ENCODE data around the gene GALNT5.
"Not testable (repeated sequence)": the region's sequence is repeated elsewhere in the genome, so short reads cannot be mapped to it uniquely, and the experiment has no call there.

Gene GALNT5

DNA sequence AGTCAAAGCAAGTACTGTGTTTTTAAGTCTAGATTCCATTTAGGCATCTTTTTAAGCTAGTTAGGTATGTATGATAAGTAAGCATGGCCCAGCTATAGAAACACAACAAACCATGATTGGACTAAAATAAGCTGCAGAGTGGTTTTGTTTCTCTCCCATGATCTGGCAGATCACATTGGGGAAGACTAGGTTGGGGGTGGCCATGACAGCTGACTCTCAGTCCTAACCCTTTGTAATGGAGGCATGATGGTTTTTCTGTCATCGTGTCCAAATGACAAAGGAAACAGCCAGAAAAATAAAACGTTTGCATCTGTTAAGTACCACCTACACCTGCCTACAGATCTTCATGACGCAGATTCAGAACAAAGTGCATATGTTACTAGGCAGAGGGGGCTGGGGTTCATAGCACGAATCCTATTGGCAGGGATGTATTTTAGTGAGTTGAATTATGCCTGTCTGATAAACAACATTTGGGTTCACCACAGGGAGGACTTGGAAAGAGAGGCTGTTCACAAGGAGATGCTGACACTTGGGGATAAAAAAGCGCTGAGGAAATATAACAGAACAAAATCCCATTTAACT, 33.8 kb upstream of the GALNT5 start:
- no peak overlapping the region for H3K4me3 ChIP-seq (ENCODE audit: low read length)
- TF ChIP-seq, protein P1, sequence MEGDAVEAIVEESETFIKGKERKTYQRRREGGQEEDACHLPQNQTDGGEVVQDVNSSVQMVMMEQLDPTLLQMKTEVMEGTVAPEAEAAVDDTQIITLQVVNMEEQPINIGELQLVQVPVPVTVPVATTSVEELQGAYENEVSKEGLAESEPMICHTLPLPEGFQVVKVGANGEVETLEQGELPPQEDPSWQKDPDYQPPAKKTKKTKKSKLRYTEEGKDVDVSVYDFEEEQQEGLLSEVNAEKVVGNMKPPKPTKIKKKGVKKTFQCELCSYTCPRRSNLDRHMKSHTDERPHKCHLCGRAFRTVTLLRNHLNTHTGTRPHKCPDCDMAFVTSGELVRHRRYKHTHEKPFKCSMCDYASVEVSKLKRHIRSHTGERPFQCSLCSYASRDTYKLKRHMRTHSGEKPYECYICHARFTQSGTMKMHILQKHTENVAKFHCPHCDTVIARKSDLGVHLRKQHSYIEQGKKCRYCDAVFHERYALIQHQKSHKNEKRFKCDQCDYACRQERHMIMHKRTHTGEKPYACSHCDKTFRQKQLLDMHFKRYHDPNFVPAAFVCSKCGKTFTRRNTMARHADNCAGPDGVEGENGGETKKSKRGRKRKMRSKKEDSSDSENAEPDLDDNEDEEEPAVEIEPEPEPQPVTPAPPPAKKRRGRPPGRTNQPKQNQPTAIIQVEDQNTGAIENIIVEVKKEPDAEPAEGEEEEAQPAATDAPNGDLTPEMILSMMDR (conservative IDR thresholded peaks at IDR 0.05; ENCODE audit: low read length), result no peak
- DNase-seq (ENCODE audit: low read depth), result no peak

DNA sequence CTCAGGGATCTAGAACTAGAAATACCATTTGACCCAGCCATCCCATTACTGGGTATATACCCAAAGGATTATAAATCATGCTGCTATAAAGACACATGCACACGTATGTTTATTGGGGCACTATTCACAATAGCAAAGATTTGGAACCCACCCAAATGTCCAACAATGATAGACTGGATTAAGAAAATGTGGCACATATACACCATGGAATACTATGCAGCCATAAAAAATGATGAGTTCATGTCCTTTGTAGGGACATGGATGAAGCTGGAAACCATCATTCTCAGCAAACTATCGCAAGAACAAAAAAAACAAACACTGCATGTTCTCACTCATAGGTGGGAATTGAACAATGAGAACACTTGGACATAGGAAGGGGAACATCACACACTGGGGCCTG, 33.1 kb upstream of the GALNT5 start:
- DNase-seq (ENCODE audit: low read depth); H3K4me3 ChIP-seq (ENCODE audit: low read length): not testable (repeated sequence)

DNA sequence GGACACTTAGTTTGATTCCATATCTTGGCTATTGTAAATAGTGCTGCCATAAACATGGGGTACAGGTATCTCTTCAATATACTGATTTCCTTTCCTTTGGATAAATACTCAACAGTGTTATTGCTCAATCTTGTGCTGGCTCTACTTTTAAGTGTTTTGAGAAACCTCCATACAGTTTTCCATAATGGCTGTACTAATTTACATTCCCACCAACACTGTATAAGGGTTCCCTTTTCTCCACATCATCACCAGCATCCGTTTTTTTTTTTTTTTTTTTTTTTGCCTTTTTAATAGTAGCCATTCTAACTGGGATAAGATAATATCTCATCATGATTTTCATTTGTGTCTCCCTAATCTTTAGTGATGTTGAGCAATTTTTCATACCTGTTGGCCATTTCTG, 29.9 kb upstream of the GALNT5 start:
- TF ChIP-seq, protein P1 (conservative IDR thresholded peaks at IDR 0.05; ENCODE audit: low read length), result no peak
- H3K4me3 ChIP-seq (ENCODE audit: low read length), result no peak overlapping the region
- no peak for DNase-seq (ENCODE audit: low read depth)

DNA sequence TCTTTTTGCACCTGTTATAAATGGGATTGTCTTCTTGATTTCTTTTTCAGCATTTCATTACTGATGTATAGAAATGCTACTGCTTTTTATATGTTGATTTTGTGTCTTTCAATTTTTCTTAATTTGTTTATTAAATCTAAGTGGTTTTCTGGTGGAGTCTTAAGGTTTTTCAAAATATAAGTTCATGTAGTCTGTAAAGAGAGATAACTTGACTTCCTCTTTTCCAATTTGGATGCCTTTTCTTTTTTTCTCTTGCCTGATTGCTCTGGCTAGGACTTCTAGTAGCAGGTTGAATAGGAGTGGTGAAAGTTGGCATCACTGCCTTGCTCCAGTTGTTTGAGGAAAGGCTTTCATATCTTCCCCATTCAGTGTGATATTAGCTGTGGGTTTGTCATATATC, 28.6 kb upstream of the GALNT5 start:
- TF ChIP-seq, protein P1 (conservative IDR thresholded peaks at IDR 0.05; ENCODE audit: low read length), result no peak
- H3K4me3 ChIP-seq (ENCODE audit: low read length), result no peak overlapping the region
- no peak for DNase-seq (ENCODE audit: low read depth)

DNA sequence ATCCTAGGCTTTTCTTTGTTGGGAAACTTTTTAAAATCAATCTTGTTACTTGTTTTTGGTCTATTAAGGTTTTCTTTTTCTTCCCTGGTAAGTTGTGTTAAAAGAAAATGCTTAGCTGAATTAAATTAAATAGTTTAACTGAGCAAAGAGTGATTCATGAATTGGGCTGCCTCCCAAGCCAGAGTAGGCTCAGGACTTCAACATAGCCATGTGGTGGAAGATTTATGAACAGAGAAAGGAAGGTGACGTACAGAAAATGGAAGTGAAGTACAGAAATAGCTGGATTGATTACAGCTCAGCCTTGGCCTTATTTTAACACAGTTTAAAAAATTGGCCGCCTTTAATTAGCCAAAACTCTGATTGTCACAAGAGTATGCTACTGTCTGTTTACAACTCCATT, 27.9 kb upstream of the GALNT5 start:
- TF ChIP-seq, protein P1 (conservative IDR thresholded peaks at IDR 0.05; ENCODE audit: low read length), result no peak
- H3K4me3 ChIP-seq (ENCODE audit: low read length), result no peak overlapping the region
- peak; percentile 93 for DNase-seq (ENCODE audit: low read depth)

DNA sequence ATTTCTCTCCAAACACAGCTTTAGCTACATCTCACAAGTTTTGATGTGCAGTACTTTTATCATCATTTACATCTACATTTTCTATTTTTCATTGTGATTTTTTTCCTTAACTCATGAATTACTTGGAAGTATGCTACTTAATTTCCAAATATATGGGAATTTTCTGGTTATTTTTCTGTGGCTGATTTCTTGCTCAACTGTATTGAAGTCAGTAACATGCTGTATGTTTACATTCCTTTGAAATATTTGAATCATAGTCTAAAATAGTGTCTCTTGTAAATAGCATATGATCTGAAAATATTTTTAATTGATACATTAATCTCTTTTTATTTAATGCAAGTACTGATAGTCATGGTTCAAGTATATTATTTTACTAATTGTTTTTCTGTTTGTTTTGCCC, 26.0 kb upstream of the GALNT5 start:
- TF ChIP-seq, protein P1 (conservative IDR thresholded peaks at IDR 0.05; ENCODE audit: low read length), result no peak
- H3K4me3 ChIP-seq (ENCODE audit: low read length), result no peak overlapping the region

DNA sequence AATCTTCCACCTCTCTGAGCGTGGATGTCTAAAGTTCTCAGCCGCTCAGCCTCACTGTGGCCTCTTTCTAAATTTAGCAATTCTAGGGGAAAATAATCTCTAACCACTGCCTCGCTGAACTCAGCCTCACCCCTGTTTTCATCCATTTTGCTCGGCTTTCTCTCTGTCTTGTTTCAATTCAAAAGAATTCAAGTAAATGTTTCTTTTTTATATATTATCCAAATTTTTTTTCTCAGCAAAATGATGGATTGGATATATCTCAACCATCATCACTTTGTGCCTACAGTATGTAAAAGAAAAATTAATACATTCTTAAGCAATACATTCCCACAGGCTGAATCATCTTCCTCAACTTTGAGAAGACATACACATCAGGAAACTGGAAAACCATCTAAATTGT, 24.0 kb upstream of the GALNT5 start:
- TF ChIP-seq, protein P1 (conservative IDR thresholded peaks at IDR 0.05; ENCODE audit: low read length), result no peak
- H3K4me3 ChIP-seq (ENCODE audit: low read length), result no peak overlapping the region
- DNase-seq (ENCODE audit: low read depth), result peak; percentile 78

More for the DNA sequence above, 26.0 kb upstream of the GALNT5 start:
- DNase-seq (ENCODE audit: low read depth), result peak; percentile 52

DNA sequence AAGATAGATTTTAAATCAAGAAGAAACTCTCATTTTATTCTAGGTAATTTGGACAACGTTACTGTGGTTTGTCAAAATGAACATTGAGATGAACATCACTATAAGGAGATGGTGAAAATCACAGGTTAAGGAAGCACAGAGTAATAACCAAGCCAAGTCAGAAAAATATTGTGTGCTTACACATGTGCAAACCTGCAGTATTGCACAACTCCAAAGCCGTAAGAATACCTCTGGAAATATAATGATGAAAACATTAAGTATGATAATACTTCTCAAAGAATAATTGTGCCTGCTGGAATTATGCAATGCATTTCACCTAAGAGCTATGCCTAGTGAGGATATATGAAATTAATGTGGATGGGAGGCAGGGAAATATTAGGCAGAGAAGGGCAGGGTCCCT, 21.1 kb upstream of the GALNT5 start:
- DNase-seq (ENCODE audit: low read depth), result no peak
- TF ChIP-seq, protein P1 (conservative IDR thresholded peaks at IDR 0.05; ENCODE audit: low read length), result no peak
- H3K4me3 ChIP-seq (ENCODE audit: low read length), result no peak overlapping the region
